H1 (cell line): ENCODE results near the gene DRD2. TPM values are rescaled to one million over a fixed set of nuclear protein-coding genes. Genes with fewer than 3 reads are reported as not detected.

ENCODE experiments used
- BCL11A ChIP-seq, 2 experiments: IDR thresholded peaks; one replicate each; pipeline ENCODE4 v1.6.1; 2011; ENCODE audit warnings: low read depth in 2 of 2, low read length in 2 of 2, mild to moderate bottlenecking in 2 of 2
- polyA plus RNA-seq, 7 experiments: library from polyadenylated mRNA; depleted of rRNA in 3 of 7; stranded (reverse) in 5 of 7; unstranded in 2 of 7; fragments of >200 nt in 5 of 7; fragments of 200-250 nt in 2 of 7; gene quantifications; 1 replicate in 5 of 7; 2 replicates in 1 of 7; 4 replicates in 1 of 7; pipeline versions ENCODE4 v1.2.1 to v1.2.3, GENCODE V29; 2011 to 2013; ENCODE audit warnings: missing spikeins in 2 of 7, mixed read lengths in 2 of 7
- total RNA-seq: library from RNA; stranded (reverse); fragmentation: NEBNext Ultra II Directional; extraction: Animal tissue kit (Norgen Biotek cat#: 25700); gene quantifications from 2 replicates; pipeline ENCODE4 v1.2.1, GENCODE V29; 2021
- TF ChIP-seq, protein P1 (sequence below): fragments of 300-600 bp; sonication (generic); IDR thresholded peaks from 2 replicates; pipeline ENCODE4 v1.7.1; 2012; ENCODE audit warnings: low read length, moderate library complexity, mild to moderate bottlenecking, inconsistent platforms; ENCODE audit not compliant: insufficient replicate concordance

Gene DRD2
- total and polyA plus RNA-seq, 2 of the 8 experiments (the other 6 are each of a cell fraction or from before 2014, with no cell fraction given), result 0.26 to 0.41 TPM

- TF ChIP-seq, protein P1, sequence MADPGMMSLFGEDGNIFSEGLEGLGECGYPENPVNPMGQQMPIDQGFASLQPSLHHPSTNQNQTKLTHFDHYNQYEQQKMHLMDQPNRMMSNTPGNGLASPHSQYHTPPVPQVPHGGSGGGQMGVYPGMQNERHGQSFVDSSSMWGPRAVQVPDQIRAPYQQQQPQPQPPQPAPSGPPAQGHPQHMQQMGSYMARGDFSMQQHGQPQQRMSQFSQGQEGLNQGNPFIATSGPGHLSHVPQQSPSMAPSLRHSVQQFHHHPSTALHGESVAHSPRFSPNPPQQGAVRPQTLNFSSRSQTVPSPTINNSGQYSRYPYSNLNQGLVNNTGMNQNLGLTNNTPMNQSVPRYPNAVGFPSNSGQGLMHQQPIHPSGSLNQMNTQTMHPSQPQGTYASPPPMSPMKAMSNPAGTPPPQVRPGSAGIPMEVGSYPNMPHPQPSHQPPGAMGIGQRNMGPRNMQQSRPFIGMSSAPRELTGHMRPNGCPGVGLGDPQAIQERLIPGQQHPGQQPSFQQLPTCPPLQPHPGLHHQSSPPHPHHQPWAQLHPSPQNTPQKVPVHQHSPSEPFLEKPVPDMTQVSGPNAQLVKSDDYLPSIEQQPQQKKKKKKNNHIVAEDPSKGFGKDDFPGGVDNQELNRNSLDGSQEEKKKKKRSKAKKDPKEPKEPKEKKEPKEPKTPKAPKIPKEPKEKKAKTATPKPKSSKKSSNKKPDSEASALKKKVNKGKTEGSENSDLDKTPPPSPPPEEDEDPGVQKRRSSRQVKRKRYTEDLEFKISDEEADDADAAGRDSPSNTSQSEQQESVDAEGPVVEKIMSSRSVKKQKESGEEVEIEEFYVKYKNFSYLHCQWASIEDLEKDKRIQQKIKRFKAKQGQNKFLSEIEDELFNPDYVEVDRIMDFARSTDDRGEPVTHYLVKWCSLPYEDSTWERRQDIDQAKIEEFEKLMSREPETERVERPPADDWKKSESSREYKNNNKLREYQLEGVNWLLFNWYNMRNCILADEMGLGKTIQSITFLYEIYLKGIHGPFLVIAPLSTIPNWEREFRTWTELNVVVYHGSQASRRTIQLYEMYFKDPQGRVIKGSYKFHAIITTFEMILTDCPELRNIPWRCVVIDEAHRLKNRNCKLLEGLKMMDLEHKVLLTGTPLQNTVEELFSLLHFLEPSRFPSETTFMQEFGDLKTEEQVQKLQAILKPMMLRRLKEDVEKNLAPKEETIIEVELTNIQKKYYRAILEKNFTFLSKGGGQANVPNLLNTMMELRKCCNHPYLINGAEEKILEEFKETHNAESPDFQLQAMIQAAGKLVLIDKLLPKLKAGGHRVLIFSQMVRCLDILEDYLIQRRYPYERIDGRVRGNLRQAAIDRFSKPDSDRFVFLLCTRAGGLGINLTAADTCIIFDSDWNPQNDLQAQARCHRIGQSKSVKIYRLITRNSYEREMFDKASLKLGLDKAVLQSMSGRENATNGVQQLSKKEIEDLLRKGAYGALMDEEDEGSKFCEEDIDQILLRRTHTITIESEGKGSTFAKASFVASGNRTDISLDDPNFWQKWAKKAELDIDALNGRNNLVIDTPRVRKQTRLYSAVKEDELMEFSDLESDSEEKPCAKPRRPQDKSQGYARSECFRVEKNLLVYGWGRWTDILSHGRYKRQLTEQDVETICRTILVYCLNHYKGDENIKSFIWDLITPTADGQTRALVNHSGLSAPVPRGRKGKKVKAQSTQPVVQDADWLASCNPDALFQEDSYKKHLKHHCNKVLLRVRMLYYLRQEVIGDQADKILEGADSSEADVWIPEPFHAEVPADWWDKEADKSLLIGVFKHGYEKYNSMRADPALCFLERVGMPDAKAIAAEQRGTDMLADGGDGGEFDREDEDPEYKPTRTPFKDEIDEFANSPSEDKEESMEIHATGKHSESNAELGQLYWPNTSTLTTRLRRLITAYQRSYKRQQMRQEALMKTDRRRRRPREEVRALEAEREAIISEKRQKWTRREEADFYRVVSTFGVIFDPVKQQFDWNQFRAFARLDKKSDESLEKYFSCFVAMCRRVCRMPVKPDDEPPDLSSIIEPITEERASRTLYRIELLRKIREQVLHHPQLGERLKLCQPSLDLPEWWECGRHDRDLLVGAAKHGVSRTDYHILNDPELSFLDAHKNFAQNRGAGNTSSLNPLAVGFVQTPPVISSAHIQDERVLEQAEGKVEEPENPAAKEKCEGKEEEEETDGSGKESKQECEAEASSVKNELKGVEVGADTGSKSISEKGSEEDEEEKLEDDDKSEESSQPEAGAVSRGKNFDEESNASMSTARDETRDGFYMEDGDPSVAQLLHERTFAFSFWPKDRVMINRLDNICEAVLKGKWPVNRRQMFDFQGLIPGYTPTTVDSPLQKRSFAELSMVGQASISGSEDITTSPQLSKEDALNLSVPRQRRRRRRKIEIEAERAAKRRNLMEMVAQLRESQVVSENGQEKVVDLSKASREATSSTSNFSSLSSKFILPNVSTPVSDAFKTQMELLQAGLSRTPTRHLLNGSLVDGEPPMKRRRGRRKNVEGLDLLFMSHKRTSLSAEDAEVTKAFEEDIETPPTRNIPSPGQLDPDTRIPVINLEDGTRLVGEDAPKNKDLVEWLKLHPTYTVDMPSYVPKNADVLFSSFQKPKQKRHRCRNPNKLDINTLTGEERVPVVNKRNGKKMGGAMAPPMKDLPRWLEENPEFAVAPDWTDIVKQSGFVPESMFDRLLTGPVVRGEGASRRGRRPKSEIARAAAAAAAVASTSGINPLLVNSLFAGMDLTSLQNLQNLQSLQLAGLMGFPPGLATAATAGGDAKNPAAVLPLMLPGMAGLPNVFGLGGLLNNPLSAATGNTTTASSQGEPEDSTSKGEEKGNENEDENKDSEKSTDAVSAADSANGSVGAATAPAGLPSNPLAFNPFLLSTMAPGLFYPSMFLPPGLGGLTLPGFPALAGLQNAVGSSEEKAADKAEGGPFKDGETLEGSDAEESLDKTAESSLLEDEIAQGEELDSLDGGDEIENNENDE, result no peak
- TF ChIP-seq BCL11A (IDR thresholded peaks at IDR 0.05; ENCODE audit: low read depth in 2 of 2, low read length in 2 of 2), result no peak
These were observed 109.3 kb downstream of the DRD2 start (continued) for GRCh38 chr11:113365895-113366294.
